GM19023 (cell line): ENCODE data around the gene AMIGO3.
"Not testable (repeated sequence)": the region's sequence is repeated elsewhere in the genome, so short reads cannot be mapped to it uniquely, and the experiment has no call there.

Source experiments
- ATAC-seq: cut with Tn5 transposase; IDR thresholded peaks from one replicate; pipeline ENCODE4 v1.9.1; 2021; ENCODE audit warnings: mild to moderate bottlenecking, moderate library complexity; ENCODE audit not compliant: unreplicated experiment

The AMIGO3 gene

DNA sequence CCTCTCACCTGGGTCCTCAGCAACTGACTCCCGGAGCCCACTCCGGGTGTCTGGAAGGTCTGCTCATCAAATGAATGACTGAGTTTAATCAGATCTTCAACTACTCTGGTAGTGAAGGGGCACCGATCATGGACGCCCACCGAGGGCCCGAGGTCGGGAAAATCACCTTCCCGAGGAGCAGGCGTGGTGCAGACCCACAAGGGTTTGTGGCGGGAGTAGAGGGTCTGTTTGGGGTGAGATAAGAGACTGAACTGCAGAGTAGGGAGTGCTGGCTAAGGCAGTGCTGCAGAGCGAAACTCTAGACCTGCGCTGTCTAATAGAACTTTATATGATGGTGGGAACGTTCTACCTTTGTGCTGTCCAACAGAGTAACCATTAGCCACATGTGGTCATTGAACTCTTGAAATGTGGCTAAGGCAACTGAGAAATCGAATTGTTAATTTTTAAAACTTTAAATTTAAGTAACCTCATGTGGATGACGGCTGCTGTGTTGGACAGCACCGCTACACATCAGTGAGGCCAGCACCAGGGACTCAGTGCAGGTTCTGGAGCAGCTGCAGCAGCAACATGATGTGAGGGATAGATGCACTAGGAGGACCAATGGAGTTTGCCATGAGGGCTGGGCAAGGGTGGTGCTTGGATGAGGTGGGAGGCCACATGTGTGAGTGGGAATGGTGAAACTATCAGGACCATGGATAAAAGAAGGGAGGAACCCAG is 29.4 kb downstream of the AMIGO3 start:
- ATAC-seq: not testable (repeated sequence)

DNA sequence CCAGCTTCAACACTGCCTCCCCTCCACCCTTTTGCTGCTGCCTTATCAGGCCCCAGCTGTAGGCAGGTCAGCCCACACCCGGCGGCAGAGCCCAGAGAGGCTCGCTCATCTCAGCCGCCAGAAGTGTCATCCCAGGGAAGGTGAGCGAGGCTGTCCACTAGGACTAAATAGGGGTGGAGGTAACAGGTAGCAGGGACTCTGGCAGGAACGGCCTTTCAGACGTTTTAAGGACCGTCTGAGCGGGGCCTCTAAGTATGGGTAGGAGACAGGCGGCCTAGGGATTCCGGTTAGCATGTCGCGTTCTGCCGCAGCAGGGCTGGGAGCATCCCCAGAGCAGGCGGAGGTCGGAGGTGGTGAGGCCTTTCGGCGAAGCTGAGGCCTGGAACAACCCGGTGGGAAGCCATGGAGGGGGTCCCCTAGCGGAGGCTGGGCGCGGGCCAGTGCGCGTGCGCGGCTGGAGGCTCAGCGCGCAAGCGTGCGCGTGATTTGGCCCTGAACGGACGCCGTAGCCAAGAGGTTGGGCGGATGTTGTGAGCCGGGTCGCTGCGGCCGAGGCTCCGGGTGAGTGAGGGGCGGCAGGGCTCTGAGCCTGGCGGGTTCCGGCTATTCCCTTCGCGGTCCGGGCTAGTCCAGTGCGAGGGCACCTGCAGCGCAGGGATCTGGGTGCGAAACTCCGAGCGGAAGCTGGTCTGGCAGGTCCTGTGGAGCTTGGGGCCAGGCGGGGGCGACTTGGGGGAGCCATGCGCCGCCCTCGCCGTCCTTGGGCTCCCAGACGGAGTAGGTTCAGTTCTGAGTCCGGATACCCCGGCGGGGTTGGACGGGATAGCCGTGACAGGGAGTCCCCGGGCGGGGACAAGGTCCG is 30.2 kb downstream of the AMIGO3 start, which contains the start of the genes MST1 and RNF123:
MST1 (minus strand) TSS at position 429 of the 862 bp plus-strand sequence. CDS start 783 bp downstream, outside the sequence.
RNF123 (plus strand) TSS at position 512 of the 862 bp plus-strand sequence. CDS start 1,609 bp downstream, outside the sequence.
- peak; percentile 60 for ATAC-seq

- not testable (repeated sequence) for ATAC-seq
Measured at GRCh38 chr3:49688338-49689045, 31.0 kb downstream of the AMIGO3 start.

GRCh38 chr3:49687424-49687795 is 32.1 kb downstream of the AMIGO3 start:
- not testable (repeated sequence) for ATAC-seq

DNA sequence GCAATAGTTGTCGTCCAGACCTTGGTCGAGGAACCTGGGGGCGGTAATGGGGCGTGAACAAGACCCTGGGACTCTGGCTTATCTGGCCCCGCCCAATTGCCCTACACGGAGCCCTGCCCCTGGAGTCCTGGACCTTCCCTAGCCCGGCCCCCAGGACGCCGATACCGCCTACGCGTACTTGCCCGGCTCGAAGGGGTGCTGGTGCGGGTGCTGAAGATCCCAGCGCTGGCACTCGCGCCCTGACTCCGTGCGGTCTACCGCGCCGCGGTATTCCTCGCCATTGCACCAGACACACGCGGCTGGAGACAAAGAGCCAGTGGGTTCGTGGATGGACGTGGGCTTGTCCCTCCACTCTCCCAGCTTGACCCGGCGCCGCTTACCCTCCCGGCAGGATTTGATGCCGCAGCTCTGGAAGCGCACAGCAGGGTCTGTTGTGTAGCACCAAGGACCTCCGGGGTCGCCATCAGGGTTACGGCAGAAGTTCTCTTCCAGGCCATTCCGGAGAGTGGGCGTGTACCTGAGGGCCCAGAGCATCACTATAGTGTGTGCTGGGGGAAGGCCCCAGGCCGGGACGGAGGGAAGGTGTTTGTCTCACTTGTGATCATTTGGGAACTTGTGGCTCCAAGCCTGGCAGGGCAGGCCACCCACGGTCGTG is 32.6 kb downstream of the AMIGO3 start:
- ATAC-seq: not testable (repeated sequence)

DNA sequence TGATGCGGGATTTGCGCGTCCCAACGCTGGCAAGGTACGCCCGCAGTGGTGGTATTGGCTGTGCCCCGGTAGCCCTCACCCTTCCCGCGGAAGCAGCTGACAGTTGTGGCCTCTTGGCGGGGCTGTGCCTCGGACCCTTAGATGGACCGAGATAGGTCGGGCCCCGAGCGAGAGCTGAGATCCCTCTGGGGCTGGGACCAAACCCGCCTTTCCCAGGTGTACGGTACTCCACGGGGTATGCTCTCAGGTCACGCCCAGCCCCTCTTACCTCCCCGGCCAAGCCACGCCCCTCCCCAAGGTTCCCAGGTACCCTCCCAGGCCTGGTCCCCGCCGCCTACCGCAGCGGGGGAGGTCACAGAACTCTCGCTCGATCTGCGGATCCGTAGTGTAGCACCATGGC is 33.1 kb downstream of the AMIGO3 start:
- ATAC-seq: not testable (repeated sequence)

DNA sequence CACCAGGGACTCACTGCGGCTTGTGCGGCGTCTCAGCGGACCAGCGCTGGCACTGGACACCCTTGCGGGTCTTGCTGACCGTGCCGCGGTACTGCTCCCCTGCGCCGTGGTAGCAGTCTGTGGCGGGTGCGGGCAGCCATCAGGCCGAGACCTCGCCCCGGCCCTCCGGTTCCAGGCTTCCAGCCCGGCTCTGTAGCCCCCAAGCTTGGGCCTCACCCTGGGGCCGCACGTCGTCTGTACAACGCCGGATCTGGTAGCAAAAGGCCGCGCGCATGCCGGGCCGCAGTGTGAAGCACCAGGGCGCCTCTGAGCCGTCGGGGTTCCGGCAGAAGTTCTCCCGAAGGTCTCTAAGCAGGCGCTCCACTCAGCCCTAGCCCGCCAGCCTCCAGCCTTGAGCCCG is 33.6 kb downstream of the AMIGO3 start:
- not testable (repeated sequence) for ATAC-seq

DNA sequence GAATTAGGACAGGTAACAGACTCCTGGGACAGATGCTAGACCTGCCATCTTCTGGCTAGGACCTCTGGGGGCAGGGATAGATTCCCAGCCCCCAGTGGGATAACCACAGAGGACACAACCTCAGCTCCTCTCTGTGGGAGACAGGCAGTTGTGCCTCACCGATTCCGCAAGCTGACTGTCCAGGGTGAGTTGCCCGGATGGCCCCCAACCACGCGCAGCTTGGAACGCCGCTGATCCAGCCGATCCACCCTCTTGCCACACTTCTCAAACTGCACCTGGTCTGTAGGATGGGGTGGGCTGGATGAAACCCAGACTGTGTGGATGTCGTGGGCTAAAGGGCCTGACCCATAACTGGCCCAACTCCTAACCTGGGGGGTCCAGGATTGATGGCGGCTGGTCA is 34.4 kb downstream of the AMIGO3 start:
- ATAC-seq: not testable (repeated sequence)

DNA sequence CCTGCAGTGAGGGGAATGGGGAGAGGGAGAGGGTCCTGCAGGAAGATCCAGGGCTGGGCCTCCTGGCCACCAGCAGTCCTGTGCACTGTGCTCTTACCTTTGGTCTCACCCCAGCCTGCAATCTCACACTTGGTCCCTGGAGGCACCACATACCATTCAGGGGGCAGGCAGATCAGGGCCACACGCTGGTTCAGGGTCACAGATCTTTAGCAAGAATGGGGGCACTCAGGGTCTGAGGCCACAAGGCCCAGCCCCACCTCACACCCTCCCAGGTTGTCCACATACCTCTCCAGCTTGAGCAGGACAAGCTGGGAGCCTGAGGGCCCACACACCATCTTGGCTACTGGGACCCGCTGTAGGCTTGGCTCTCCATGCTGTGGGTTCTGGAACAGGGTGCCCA is 35.0 kb downstream of the AMIGO3 start:
- ATAC-seq: not testable (repeated sequence)

- ATAC-seq: no peak
Measured at GRCh38 chr3:49683162-49683561, 36.3 kb downstream of the AMIGO3 start.

GRCh38 chr3:49681543-49681942 is 37.9 kb downstream of the AMIGO3 start:
- ATAC-seq: no peak

GRCh38 chr3:49681232-49681522 is 38.3 kb downstream of the AMIGO3 start:
- ATAC-seq: no peak

GRCh38 chr3:49680493-49681231 is 38.8 kb downstream of the AMIGO3 start:
- ATAC-seq: no peak

GRCh38 chr3:49675912-49676311 is 43.6 kb downstream of the AMIGO3 start:
- ATAC-seq: no peak

DNA sequence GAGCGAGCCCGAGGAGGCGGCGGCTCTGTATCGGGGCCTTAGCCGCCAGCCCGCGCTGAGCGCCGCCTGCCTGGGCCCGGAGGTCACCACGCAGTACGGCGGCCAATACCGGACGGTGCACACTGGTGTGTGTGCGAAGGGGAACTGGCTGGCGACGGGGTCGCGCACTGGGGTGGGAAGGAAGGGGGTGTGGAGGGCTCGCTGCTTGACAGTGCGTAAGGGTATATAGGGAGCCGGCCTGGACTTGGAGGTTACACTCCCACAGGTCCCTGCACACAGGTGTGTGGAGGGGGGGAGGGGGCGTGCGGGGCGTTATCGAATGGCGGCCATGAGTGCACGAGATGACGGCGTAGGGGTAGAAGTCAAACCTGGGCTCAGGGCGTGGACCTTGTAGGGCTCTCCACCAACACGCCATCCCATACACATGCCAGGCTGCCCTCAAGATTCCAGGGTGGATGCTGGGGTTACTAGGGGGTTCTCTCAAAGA is 44.9 kb downstream of the AMIGO3 start:
- peak; percentile 26 for ATAC-seq

- ATAC-seq: peak; percentile 80
Measured at GRCh38 chr3:49673715-49674496, 45.6 kb downstream of the AMIGO3 start, which contains the start of gene APEH. APEH (plus strand) TSS chr3:49674351; CDS start chr3:49674402, 51 bp downstream.

DNA sequence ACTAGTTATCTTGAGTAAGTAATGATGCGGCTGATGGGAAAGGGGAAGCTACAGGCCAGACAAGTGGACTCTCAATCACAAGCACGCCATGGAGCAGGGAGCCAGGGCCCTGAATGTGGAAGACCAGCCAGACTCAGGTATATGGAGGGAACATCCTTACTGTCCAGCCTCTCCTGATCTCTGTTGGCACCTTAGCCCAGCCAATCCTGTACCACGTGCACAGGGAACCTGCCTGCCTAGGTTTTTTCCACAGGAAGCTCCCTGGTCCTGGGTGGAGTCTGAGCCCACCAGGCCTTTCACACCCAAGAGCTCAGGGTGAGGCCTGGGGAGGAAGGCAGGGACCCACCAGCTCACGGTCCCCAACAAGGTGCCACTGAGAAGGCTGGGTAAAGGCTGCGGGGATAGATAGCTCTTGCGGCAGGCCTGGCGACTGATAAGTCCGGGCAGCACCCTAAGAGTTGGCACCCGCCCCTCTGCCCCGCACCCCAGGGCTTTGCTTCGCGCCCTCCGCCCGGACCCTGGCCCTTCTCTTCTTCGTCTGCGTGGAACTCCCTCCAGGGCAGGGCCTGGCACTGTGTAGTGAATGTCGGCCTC is 46.3 kb downstream of the AMIGO3 start:
- no peak for ATAC-seq
